Keratinocyte (primary cell): ENCODE measurements around the gene UBR3.

Source experiments
- CTCF ChIP-seq, 3 experiments: IDR thresholded peaks in 1 of 3; conservative IDR thresholded peaks in 1 of 3; optimal IDR thresholded peaks in 1 of 3; 2 replicates in 2 of 3; 3 replicates in 1 of 3; pipeline versions ENCODE3 to v1.5.1; 2011; ENCODE audit warnings: low read length in 3 of 3, mild to moderate bottlenecking in 3 of 3, moderate library complexity in 2 of 3, control low read depth in 1 of 3, inconsistent platforms in 1 of 3; ENCODE audit not compliant: insufficient read depth in 2 of 3; ENCODE audit errors: extremely low read depth in 1 of 3
- EZH2 ChIP-seq: IDR thresholded peaks from one replicate; pipeline ENCODE4 v1.6.1; 2012; ENCODE audit warnings: inconsistent platforms, mild to moderate bottlenecking, low read length, moderate library complexity

- TF ChIP-seq CTCF (optimal IDR thresholded peaks at IDR 0.05 in 1 of 3, IDR thresholded peaks at IDR 0.05 in 1 of 3, conservative IDR thresholded peaks at IDR 0.05 in 1 of 3; ENCODE audit: extremely low read depth in 1 of 3, insufficient read depth in 2 of 3, low read length in 3 of 3) (no peak), EZH2 (no peak)
Measured at GRCh38 chr2:169871994-169872393, 44.7 kb downstream of the UBR3 start.
